HG02763 (cell line): ENCODE results near the gene ALDH3A2.
"Not testable (repeated sequence)": the region's sequence is repeated elsewhere in the genome, so short reads cannot be mapped to it uniquely, and the experiment has no call there.

Experiments
- ATAC-seq: cut with Tn5 transposase; IDR thresholded peaks from one replicate; pipeline ENCODE4 v1.9.1; 2021; ENCODE audit warnings: mild to moderate bottlenecking, moderate library complexity; ENCODE audit not compliant: unreplicated experiment

ALDH3A2 gene

DNA sequence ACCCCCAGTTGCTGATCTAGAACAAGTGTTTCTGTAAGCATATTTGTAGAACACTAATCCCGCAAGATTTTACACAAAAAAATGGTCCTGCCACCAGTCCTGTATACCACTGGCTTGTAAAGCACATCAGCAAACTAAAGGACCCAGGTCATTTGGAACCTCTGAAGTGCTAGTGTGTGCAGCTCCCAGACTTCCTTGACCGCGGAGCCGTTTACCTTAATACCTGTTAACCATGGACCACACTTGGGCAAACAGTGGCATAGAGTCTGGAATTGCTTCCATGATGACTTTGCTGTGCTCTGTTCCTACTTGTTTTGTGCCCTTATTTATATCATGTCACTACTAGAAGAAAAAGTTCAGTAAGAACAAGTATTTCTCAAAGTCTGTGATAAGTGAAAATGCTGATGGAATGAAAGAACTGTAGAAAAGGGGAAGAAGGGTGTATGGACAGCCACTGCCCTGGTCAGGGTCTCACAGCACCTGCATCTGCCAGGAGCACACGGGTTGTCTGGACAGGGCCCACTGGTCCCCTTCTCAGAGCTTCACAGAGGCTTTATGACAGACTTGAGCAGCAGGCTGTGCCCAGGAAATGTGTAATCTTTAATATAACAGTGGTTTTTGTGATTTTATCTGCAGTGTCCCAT lies 29.3 kb downstream of the ALDH3A2 start:
- no peak for ATAC-seq

DNA sequence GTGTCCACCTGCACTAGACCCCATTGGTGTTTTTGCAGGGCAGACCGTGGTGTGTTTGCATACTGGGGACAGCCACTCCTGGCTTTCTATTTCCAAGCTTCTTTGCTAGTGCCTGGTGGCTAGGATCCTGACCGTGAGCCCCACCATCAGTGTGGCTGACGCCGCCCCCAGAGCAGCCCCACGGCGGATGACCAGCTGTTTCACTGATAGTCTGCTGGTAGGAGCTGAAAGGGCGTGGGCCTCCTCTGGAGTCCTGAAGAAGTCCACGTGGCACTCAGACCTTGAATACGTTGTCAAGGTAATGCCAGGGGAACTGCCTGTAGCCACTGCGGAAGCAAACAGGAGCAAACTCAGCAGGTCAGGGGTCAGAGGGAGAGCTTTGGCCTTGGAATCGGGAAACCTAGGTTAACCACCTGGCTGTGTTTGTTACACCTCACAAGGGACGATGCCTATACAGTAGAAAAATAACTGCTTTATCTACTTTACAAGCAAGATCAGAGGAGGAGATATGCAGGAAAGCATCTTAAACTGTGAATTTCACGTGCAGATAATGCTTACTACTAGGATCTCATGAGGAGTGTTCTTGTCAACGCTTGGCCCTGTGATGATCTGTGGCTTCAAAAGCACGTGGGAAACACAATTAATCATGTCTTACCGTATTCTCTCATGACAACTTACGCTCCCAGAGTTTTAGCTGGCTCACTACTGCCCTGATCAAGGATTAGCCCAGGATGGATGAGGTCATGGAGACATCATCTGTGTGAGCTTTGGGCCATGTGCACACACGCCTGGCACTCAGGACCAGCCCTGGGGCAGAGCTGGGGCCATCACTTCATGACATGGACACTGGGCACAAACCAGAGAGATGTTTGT lies 30.3 kb downstream of the ALDH3A2 start:
- no peak for ATAC-seq

DNA sequence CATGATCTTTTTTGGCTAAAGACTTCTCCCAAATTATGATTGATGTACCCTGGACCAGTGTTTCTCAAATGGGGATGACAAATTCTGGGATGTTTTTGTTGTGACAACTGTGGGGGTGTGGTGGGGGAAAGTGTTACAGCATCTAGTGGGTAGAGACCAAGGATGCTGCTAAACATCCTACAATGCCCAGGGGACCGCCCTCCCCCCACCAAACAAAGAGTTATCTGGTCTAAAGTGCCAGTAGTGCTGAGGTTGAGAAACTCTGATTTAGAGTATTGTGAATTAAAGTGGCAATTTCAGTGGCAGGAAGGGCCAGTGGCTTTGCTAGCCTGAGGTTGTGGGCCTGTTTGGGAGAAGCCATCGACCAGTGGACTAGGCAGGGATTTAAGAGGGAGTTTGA lies 34.6 kb downstream of the ALDH3A2 start:
- no peak for ATAC-seq

DNA sequence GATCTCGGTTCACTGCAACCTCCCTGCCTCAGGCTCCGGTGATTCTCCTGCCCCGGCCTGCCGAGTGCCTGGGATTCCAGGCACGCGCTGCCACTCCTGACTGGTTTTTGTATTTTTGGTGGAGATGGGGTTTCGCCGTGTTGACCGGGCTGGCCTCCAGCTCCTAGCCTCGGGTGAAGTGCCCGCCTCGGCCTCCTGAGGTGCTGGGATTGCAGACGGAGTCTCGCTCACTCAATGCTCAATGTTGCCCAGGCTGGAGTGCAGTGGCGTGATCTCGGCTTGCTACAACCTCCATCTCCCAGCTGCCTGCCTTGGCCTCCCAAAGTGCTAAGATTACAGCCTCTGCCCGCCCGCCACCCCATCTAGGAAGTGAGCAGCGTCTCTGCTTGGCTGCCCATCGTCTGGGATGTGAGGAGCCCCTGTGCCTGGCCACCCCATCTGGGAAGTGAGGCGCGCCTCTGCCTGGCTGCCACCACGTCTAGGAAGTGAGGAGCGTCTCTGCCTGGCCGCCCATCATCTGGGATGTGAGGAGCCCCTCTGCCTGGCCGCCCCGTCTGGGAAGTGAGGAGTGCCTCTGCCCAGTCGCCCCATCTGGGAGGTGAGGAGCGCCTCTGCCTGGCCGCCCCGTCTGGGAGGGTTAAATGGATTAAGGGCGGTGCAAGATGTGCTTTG lies 36.5 kb downstream of the ALDH3A2 start:
- ATAC-seq, result not testable (repeated sequence)

DNA sequence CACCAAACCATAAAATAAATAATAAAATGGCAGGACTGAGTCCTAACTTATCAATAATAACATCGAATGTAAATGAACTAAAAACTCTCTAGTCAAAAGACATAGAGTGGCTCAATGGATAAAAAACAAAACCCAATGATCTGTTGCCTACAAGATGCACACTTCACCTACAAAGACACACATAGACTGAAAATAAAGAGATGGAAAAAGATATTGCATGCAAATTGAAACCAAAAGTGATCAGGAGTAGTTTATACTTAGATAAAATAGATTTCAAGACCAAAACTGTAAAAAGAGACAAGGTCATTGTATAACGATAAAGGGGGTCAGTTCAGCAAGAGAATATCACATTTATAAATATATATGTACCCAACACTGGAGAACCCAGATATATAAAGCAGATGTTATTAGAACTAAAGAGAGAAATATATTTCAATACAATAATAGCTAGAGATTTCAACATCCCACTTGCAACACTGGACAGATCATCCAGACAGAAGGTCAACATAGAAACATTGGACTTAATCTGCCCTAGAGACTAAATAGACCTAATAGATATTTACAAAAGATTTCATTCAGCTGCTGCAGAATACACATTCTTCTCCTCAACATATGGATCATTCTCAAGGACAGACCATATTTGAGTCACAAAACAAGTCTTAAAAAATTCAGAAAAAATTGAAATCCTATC lies 38.0 kb downstream of the ALDH3A2 start:
- ATAC-seq, result no peak

DNA sequence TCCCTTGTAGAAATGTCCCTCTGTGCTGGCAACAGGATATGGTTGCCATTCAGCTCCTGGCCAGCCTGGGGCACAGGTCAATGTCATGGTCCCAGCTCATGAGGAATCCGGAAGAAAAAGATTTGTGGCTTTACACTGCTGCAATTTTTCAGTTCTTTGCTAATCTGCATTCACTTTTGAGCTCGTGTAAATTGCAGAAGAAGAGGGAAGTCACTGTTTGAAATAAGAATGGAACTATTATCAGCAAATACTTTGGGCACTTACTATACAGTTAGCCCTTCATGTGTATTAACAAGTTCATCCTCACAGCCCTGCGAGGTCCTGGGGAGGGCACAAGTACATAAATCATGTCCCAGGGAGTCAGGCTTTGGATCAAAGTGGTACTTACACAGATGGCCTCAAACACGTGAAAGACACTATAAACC lies 53.7 kb downstream of the ALDH3A2 start:
- no peak for ATAC-seq

DNA sequence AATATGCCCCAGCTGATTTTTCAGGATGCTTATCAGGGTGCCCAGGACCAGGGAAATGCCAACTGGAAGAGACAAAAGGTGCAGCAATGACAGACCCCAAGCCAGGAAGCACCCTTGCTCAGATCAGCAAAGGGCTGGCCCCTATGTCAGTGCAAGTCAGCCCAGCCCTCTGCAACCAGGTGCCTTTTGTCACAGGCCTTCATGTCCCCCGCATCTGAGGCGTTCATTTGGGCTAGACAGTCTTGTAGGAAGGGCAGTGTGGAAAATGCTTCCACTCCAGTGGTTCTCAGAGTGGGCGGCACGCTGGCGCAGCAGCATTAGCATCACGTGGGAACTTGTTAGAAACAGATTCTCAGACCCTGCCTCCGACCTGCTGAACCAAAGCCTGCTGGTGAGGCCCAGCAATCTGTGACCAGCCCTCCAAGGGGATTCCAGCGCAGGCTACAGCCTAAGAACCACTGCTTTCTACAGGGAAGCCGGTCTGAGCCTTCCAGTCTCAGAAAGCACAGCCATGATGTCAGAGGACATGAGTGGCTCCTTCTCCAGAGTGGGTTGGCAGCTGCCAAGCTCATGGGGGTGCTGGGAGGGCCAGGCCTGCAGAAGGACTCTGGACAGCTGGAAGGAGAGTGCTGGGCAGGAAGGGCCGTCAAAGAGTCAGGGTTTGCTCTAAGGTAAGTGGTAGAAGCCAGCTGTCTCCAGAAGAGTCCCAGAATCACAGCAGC lies 54.7 kb downstream of the ALDH3A2 start:
- no peak for ATAC-seq

DNA sequence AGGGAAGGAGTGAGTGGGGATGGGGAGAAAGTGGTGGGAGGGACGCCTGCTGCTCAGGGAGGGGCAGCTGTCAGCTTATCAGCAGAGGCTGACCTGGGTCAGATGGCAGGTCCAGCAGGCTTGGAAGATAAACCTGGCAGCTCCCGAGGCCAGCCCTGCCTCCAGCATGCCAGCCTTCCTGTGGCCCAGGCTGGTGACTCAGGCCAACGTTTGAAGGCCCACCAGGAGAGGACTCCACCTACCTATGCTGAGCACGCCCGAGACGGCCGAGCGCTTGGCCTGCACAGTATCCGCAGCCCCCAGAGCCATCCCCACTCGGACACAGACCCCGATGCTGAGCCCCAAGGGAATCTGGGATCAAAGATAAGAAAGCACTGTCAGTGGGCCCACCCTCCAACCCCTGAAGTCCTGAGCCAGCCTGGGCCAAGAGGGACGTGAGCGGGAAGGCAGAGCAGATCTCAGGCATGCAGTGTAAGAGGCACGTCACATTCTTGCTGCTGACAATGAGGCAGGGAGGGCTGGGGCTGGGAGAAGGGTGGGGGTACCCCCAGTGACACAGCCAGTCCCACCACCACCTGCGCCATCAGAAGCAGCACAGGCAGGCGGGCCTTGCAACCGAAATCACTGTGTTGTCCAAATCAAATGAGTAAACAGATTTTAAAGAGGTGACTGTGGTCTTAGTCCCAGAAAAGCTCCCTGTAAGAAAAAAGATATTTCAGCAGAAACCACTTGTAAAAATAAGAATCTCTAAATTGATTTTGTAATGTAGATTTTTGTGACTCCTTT lies 55.5 kb downstream of the ALDH3A2 start:
- no peak for ATAC-seq

DNA sequence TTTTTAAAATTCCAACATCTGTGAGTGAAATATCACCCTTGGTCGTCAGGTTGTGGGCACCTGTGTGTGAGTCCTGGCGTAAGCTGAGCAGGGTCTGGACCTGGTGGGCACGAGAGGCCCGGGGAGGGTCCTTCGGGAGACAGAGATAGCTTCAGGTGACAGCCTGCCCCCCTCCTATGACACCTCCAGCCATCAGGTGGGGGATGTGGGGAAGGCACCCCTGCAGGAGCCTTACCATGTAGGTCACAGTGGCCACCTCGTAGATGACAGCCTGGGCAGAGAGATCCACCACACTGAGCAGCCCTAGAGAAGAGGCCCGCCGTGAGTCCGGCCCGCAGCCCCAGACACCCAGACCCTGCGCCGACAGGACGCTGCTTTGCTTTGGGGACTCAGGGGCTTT lies 56.6 kb downstream of the ALDH3A2 start:
- ATAC-seq, result no peak

DNA sequence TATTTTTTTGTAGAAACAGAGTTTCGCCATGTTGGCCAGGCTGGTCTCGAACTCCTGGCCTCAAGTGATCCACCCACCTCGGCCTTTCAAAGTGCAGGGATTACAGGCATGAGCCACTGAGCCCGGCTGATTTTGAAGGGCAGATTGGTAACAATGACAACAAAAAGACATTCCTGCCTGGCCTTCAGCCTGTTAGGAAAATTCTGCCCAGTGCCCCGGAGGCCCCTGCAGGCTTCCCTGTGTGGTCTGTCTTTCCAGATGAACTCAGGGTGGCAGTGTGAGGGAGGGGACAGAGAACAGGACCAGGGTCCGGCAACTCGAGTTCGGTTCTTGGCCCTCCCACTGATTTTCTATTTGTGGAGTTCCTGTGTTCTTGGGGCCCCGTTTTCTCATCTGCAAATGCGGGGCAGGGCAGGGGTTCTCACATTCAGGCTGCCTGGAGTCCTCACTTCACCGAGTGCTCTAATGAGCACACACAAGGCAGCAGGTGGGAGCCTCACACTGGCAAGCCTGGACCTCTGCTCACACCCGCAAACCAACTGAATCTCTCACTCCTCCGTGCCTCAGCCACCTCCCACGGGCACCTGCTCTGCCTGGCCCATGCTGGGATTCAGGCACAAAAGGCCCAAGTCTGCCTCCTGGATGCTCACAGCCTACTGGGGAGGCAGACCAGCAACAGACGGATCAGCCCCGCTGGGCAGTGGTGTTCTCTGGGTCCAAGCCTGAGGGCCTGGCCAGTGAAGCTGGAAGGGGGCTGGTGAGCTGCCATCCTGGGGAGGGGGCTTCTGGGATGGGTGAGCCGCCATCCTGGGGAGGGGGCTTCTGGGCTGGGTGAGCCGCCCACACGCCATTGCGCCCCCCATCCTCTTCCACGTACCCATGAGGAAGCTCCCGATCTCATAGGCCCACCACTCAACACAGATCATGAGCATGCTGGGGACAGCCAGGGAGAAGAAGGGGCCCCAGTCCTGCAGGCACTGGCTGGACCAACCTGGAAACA lies 57.5 kb downstream of the ALDH3A2 start:
- no peak for ATAC-seq

DNA sequence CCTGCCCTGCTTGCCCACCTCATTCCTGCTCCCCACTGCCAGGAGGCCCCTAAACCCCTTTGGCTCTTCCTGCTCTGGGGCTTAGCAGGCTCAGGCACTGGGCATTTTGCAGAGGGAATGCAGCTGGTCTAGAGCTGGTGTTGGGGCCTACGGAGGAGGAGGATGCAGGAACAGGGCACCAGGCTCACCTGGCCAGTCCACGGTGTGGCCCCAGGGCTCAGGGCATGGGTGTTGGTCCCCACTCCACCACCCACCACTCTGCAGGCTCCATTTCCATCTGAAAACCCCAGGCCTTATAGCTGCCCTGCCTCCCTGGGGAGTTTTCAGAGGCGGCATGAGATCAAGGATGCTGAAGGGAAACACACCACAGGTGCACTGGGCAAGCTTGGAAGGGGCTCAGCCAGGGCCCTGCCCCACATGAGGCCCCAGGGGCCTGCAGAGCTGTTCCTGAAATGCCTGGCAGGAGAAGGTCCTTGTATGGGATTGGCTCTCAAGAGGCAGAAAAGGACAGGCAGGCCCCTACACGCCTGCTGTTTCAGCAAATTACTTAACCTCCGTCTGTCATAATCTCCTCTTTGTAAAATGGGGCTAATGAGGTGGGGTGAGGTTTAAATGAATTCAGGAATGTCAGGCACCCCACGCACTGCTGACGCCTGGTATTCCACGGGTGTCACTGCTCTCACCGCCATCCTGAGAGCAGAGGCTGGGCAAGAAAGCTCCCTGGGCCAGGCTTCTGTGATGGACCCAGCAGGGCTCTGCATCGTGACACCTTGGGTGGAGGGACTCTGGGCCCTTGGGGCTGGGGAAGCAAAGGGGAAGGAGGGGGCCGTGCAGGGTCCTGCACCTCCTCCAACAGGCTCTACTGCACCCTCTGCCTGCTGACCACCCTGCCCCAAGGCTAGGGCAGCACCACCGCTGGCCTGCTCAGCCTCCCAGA lies 58.5 kb downstream of the ALDH3A2 start:
- no peak for ATAC-seq

DNA sequence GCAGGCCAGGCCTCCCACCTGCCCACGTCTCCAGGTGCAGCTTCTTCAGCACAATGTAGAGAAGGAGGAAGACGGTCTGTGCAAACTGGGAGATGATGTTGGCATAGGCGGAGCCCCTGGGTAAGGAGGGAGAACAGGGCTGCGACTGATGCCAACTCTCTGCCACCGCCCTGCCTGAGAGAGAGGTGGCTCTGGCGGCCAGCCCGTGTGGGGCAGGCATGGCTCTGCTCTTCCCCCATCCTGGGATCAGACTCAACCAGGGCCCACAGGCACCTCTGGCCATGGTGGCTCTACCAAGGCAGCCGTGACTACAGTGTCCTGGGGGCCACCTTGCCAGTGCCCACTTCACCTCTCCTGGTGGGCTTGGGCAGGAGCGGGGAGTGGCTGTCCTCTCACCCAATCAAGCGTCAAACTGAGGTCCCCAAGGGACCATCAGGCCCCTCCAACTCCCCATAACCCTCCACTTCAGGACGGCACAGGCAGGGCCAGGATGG lies 59.2 kb downstream of the ALDH3A2 start:
- no peak for ATAC-seq

DNA sequence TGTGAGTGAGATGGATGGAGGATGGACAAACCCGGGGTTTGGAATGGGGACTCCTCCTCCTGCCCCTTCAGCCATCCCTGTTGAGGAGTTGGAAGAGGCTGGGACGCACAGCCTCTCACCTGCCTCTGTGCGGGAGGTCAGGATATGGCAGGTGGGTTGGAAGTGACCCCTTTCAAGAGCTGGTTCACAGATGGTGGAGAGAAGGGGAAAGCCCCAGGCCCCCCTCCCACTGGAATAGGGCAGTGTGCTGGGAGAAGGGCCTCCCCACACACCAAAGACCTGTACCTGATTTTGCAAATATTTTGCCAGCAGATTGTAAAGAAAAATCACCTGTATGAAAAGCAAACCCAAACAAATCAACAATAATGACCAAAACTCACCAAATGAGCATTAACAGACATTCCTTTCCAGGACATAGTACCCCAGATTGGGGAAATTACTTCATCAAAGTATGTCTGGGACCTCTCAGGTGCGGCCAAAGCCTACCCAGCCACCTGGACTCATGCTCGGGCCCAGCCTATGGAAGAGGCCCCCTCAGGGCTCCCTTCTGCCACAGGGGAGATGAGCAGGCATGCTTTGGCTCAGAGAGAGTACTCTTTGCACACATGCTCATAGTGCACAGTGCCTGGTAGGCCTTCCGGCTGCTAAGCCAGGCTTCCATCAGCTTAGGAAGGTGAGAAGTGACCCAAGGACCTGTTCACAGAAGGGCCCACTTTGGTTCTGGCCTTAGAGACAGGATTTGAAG lies 60.1 kb downstream of the ALDH3A2 start:
- no peak for ATAC-seq

DNA sequence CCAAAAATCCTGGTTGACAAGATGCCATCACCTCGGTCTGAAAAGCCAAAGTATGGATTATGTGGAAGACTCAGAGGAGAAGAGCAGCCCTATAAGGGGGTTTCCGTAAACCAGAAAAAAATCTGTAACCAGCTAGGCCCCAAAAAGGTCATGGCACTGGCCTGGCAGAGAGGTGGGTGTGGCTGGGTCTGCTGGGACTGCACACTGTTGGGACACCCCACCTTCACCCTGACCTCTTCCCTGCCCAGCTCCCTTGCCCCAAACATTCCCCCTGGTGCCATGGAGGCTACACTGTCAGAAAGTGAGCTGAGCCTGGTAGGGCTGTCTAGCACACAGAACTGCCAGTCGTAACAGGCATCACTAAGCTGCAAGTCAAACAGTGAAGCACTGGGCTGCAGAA lies 61.3 kb downstream of the ALDH3A2 start:
- ATAC-seq, result no peak

DNA sequence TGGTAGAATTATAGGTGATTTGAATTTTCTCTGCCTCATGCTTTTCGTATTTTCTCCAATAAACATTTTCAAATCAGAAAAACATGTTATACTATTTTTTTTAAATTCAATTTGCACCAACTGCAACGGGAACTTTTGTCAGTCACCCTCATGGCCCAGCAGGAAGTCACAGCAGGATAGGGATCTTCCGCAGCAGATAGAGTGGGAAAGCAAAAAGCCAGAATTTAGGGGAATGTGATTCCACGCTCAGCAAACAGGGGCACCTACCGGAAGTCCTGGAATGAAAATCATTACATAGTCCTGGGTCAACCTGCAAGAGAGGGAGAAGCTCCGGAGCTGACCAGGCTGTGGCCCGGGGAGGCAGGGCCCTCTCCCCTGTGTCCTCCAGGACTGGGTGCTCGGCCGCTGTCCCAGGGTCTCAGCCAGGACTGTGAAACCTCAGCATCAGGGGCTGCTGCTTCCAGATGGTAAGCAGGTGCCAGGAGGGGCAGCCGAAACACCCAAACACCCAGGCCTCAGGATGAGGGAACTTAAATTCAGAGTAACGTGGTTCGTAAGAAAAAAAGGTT lies 64.0 kb downstream of the ALDH3A2 start:
- no peak for ATAC-seq

DNA sequence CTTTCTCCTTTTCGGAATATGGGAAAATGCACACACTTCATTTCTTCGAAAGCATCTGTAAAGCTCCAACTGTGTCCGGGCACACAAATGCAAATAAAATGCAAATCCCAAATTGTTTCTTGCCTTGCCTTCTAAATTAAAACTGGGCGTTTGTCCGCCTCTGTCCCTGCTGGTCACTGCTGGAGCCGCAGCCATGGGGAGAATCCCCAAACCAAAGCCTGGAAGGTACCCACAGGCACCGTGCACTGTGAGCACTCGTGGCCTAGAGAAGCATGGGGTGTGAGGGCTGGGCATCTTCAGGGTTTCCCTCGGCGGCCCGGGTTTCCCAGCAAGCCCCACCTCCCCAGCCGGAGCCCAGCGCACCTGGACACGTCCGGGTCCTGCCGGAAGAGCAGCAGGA lies 64.9 kb downstream of the ALDH3A2 start:
- ATAC-seq, result no peak
